ENCODE data around the gene TUBA3E. TPM values are rescaled to one million over a fixed set of nuclear protein-coding genes. Genes with fewer than 3 reads are reported as not detected.
"Not testable (repeated sequence)": the region's sequence is repeated elsewhere in the genome, so short reads cannot be mapped to it uniquely, and the experiment has no call there.

Gene TUBA3E
- total and polyA plus RNA-seq, 8 donors, result not detected

DNA sequence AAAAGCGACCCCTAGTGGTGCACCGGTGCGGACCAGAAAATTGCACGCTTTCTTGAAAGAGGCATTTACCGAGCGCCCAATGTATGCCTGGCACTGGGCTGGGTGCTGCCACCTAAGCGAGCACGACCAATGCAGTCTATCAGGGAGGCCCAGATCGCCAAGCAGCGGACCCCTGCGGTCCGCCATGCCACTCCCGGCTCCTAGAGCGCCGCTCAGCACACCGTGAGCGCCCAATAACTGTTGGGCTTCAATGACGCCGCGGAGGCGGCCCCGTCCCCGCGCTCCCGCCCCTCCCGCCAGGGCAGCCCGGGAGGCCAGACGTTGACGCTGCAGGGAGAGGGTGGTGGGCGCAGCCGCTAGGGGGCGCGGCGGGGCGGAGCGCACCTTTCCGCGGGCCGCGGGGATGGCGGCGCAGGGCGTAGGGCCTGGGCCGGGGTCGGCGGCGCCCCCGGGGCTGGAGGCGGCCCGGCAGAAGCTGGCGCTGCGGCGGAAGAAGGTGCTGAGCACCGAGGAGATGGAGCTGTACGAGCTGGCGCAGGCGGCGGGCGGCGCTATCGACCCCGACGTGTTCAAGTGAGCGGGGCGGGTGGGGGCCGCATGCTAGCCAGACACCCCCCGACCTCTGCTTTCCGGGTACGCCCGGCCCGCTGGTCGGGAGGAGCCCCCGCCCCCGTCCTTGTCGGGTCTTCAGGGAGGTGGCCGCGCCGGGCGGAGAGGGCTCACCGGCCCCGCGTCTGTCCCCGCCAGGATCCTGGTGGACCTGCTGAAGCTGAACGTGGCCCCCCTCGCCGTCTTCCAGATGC lies 16.2 kb downstream of the TUBA3E start, which contains the start of gene MZT2B:
TSS of gene MZT2B (plus strand) at position 383 of the 803 bp plus-strand sequence. CDS start at position 404, 21 bp downstream.
- intact Hi-C loops (cut with DNase I; ENCODE audit: low total_unique reads), result loop anchor here (10.0 kb wide), 2 partner anchors 153 to 1303 kb away; no protein-coding TSS in a partner anchor
- TF ChIP-seq CTCF (IDR thresholded peaks at IDR 0.05) (peak in 4 of 7 experiments; percentile 23 to 94 (median 80)), POLR2AphosphoS5 (IDR thresholded peaks at IDR 0.05) (peak; percentile 4 to 68 (median 4))
- Histone ChIP-seq H3K4me3 (peak within 1 kb of the TSS; percentile 93 to 99 (median 94)), H3K36me3 (peaks cover 0 to 18% (median 5%) of the 10 kb centered on the region in 4 donors), H3K27ac (peak within 1 kb of the TSS; percentile 89 to 96 (median 90)), H3K4me1 (peaks cover 21 to 42% (median 37%) of the 10 kb centered on the region in 4 donors)
- WGBS, 5 donors, result 0 to 1% (median 1%) methylated on average over 2 to 83 of the region's 86 CpGs; no CpG with 5 or more reads in 1 of the 5 donors
- not testable (repeated sequence) for H3K9me3 ChIP-seq, H3K27me3 ChIP-seq
- peak; percentile 89 to 96 for DNase-seq

- no peaks in the 10 kb centered on the region for H3K9me3 ChIP-seq
- DNase-seq, result peak; percentile 98 to 99
- H3K27ac ChIP-seq, result peak within 1 kb of the TSS; percentile 89 to 96 (median 90)
- intact Hi-C loops (cut with DNase I; ENCODE audit: low total_unique reads), result loop anchor here (10.0 kb wide), 2 partner anchors 153 to 1303 kb away; no protein-coding TSS in a partner anchor
- TF ChIP-seq POLR2A (IDR thresholded peaks at IDR 0.05), result no peak
- TF ChIP-seq POLR2AphosphoS5 (IDR thresholded peaks at IDR 0.05), result peak; percentile 77 to 93 (median 81)
- TF ChIP-seq EP300 (IDR thresholded peaks at IDR 0.05), result no peak
- peak in 1 of 7 experiments; percentile 4 for TF ChIP-seq CTCF (IDR thresholded peaks at IDR 0.05)
- H3K36me3 ChIP-seq, result peaks cover 0 to 19% (median 5%) of the 10 kb centered on the region in 4 donors
- H3K4me3 ChIP-seq, result peak within 1 kb of the TSS; percentile 93 to 99 (median 94)
- H3K4me1 ChIP-seq, result peaks cover 21 to 42% (median 37%) of the 10 kb centered on the region in 4 donors
- no peaks in the 10 kb centered on the region for H3K27me3 ChIP-seq
- WGBS, 5 donors, result 0 to 1% (median 0%) methylated on average over 44 to 55 of the region's 55 CpGs
These were observed 16.8 kb downstream of the TUBA3E start, which contains the start of gene SMPD4 for GRCh38 chr2:130181325-130181879. TSS of gene SMPD4 (minus strand) at chr2:130181602. CDS start at chr2:130176592, 5,010 bp downstream.

- Histone ChIP-seq H3K27ac (peak overlapping the region; percentile 89 to 96 (median 90)), H3K4me1 (peaks cover 21 to 42% (median 37%) of the 10 kb centered on the region in 4 donors), H3K36me3 (peaks cover under 1 to 18% (median 11%) of the 10 kb centered on the region in 4 donors), H3K4me3 (peak overlapping the region; percentile 93 to 99 (median 94))
- H3K27me3 ChIP-seq, DNase-seq, H3K9me3 ChIP-seq: not testable (repeated sequence)
- WGBS, 5 donors, result 19 to 26% (median 21%) methylated on average over 35 to 38 of the region's 38 CpGs
- intact Hi-C loops (cut with DNase I; ENCODE audit: low total_unique reads), result loop anchor here (10.0 kb wide), 2 partner anchors 154 to 1304 kb away; no protein-coding TSS in a partner anchor
These were observed 17.6 kb downstream of the TUBA3E start for GRCh38 chr2:130180404-130181324.

DNA sequence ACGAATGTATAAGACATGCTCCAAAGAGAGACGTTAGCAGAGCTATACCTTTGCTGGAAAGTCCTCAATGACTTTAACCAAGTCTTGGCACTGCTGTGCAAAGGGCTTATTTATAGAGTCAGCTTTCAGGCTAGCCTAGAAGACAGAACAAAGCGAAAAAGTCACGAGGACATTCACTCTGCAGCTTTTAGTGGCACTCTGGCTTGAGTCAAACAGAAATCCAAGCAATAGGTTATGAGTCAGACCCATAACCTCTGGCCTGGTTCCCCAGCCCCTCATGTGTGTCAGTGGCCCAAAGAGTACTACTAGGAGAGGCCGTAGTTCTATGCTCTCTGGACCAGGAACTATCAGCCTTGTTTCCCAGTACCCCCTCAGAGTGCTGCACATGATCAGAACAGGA lies 23.4 kb downstream of the TUBA3E start:
- H3K4me1 ChIP-seq; H3K9me3 ChIP-seq; H3K4me3 ChIP-seq; H3K27me3 ChIP-seq; intact Hi-C loops (cut with DNase I; ENCODE audit: low total_unique reads); H3K27ac ChIP-seq; DNase-seq: not testable (repeated sequence)
- 88 to 97% (median 92%) methylated on average over 5 of the region's 5 CpGs for WGBS, 5 donors
- H3K36me3 ChIP-seq, result peaks cover 26 to 67% (median 64%) of the 10 kb centered on the region in 4 donors
